ENCODE data around the gene CKAP2L.
"Not testable (repeated sequence)": the region's sequence is repeated elsewhere in the genome, so short reads cannot be mapped to it uniquely, and the experiment has no call there.

The CKAP2L gene

DNA sequence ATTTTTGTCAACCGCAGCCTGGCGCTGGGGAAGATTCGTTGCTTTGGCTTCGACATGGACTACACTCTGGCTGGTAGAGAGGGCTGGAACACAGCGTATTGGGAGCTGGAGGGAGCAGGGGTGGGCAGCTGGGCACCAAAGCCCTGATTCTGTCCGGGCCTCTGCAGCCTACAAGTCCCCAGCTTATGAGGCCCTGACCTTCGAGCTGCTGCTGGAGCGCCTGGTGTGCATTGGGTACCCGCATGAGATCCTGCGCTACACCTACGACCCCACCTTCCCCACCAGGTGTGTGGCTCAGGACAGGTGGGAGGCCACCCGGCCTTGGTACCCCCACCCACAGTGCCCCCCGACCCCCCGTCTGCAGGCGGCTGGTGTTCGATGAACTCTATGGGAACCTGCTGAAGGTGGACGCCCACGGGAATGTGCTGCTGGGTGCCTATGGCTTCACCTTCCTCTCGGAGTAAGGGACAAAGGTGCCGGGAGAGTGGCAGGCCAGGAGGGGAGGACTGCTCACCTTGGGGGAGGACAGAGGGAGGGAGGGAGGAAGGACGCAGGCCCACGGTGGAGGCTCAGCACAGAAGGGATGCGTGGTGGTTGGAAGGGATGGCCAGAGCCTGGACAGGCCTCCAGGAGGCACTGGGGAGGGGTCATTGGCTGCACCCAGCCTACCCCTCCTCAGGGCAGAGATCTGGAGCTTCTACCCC, 42.4 kb downstream of the CKAP2L start:
- no peaks in the 10 kb centered on the region for H3K9me3 ChIP-seq (replicated peaks; ENCODE audit: low read length)
- no peak overlapping the region for H3K4me3 ChIP-seq (ENCODE audit: low read length)
- no peak overlapping the region for H3K9ac ChIP-seq (ENCODE audit: low read depth, low read length)

DNA sequence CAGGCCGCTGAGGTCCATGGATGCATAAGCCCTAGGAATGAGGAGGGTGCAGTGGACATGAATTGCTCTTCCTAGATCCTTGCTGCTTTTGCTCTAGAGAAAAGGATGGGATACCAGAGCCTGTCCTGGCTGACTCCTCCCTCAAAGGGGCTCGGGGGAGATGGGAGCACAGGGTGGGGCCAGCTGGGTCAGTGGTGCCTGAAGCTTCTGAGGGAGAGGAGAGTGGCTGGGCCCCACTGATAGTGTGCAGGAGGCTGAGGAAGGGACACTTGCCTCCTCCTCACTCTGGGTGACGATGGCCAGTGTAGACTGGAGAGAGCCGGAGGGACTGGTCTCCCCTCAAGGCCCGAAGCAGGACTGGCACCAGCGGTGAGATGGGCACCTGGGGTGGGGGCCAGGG, 43.6 kb downstream of the CKAP2L start, which contains the start of gene NT5DC4:
Gene NT5DC4, plus strand, starts transcription at position 236 of the 400 bp plus-strand sequence. Its CDS starts 60 bp downstream, at position 296.
- H3K9me3 ChIP-seq (replicated peaks; ENCODE audit: low read length): no peaks in the 10 kb centered on the region
- H3K36me3 ChIP-seq (ENCODE audit: insufficient read depth, low read length): no peaks in the 10 kb centered on the region
- no peak within 1 kb of the TSS for H3K4me2 ChIP-seq (ENCODE audit: low read length)
- H3K4me1 ChIP-seq (ENCODE audit: control insufficient read depth, insufficient read depth, low read length): no peaks in the 10 kb centered on the region
- H3K4me3 ChIP-seq (ENCODE audit: low read length): no peak within 1 kb of the TSS
- peaks cover 12% of the 10 kb centered on the region for H3K27me3 ChIP-seq (ENCODE audit: control insufficient read depth, insufficient read depth, low read length)
- no peak within 1 kb of the TSS for H3K9ac ChIP-seq (ENCODE audit: low read depth, low read length)

More for the DNA sequence above, 42.4 kb downstream of the CKAP2L start:
- H3K27me3 ChIP-seq (ENCODE audit: control insufficient read depth, insufficient read depth, low read length): peaks cover 12% of the 10 kb centered on the region
- no peaks in the 10 kb centered on the region for H3K36me3 ChIP-seq (ENCODE audit: insufficient read depth, low read length)
- H3K4me1 ChIP-seq (ENCODE audit: control insufficient read depth, insufficient read depth, low read length): peaks cover 3% of the 10 kb centered on the region
- H3K4me2 ChIP-seq (ENCODE audit: low read length): no peak overlapping the region

DNA sequence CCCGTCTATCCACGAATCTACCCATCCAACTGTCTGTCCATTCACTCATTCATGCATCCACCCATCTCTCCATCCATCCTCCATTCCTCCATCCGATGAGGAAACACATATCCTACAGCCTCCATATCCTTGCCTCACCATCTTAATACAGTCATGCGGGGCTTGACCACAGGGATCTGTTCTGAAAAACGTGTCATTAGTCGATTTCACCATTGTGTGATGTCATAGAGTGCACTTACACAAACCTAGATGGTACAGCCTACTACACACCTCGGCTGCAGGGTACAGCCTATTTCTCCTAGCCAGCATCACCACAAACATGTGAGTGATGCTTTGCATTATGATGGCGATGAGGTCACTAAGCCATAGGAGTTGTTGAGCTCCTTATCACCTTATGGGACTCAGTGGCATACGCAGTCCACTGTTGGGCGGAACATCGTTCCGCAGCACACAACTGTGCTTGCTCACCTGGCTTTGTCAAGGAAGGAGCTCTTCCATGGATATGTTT, 45.5 kb downstream of the CKAP2L start:
- Histone ChIP-seq H3K4me1 (ENCODE audit: control insufficient read depth, insufficient read depth, low read length) (no peaks in the 10 kb centered on the region), H3K9ac (ENCODE audit: low read depth, low read length) (no peak overlapping the region), H3K4me2 (ENCODE audit: low read length) (no peak overlapping the region), H3K36me3 (ENCODE audit: insufficient read depth, low read length) (no peaks in the 10 kb centered on the region), H3K27me3 (ENCODE audit: control insufficient read depth, insufficient read depth, low read length) (peaks cover 12% of the 10 kb centered on the region), H3K9me3 (replicated peaks; ENCODE audit: low read length) (no peaks in the 10 kb centered on the region), H3K4me3 (ENCODE audit: low read length) (no peak overlapping the region)

DNA sequence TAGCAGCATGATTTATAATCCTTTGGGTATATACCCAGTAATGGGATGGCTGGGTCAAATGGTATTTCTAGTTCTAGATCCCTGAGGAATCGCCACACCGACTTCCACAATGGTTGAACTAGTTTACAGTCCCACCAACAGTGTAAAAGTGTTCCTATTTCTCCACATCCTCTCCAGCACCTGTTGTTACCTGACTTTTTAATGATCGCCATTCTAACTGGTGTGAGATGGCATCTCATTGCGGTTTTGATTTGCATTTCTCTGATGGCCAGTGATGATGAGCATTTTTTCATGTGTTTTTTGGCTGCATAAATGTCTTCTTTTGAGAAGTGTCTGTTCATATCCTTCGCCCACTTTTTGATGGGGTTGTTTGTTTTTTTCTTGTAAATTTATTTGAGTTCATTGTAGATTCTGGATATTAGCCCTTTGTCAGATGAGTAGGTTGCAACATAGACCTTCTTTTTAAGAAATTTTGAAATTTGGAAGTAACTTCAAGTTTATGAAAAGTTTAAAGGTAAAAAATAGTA, 47.5 kb downstream of the CKAP2L start:
- H3K9me3 ChIP-seq (replicated peaks; ENCODE audit: low read length); H3K4me3 ChIP-seq (ENCODE audit: low read length); H3K9ac ChIP-seq (ENCODE audit: low read depth, low read length); H3K4me1 ChIP-seq (ENCODE audit: control insufficient read depth, insufficient read depth, low read length); H3K36me3 ChIP-seq (ENCODE audit: insufficient read depth, low read length); H3K4me2 ChIP-seq (ENCODE audit: low read length): not testable (repeated sequence)
- peaks cover 16% of the 10 kb centered on the region for H3K27me3 ChIP-seq (ENCODE audit: control insufficient read depth, insufficient read depth, low read length)

DNA sequence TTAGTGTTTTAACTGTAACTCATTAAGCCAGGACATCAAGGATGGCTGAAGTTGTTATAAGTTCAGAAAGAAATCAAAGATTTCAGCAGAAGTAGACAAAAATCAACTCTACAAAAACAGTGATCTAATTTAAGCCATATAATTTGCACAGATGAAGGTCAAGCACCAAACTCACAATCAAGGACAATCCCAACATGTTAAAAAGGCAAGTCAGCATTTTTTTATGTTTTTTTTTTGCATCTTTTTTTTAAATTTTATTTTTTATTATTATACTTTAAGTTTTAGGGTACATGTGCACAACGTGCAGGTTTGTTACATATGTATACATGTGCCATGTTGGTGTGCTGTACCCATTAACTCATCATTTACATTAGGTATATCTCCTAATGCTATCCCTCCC, 48.3 kb downstream of the CKAP2L start:
- not testable (repeated sequence) for H3K9ac ChIP-seq (ENCODE audit: low read depth, low read length); H3K9me3 ChIP-seq (replicated peaks; ENCODE audit: low read length); H3K4me2 ChIP-seq (ENCODE audit: low read length); H3K4me1 ChIP-seq (ENCODE audit: control insufficient read depth, insufficient read depth, low read length); H3K36me3 ChIP-seq (ENCODE audit: insufficient read depth, low read length); H3K4me3 ChIP-seq (ENCODE audit: low read length)
- H3K27me3 ChIP-seq (ENCODE audit: control insufficient read depth, insufficient read depth, low read length): peaks cover 16% of the 10 kb centered on the region

DNA sequence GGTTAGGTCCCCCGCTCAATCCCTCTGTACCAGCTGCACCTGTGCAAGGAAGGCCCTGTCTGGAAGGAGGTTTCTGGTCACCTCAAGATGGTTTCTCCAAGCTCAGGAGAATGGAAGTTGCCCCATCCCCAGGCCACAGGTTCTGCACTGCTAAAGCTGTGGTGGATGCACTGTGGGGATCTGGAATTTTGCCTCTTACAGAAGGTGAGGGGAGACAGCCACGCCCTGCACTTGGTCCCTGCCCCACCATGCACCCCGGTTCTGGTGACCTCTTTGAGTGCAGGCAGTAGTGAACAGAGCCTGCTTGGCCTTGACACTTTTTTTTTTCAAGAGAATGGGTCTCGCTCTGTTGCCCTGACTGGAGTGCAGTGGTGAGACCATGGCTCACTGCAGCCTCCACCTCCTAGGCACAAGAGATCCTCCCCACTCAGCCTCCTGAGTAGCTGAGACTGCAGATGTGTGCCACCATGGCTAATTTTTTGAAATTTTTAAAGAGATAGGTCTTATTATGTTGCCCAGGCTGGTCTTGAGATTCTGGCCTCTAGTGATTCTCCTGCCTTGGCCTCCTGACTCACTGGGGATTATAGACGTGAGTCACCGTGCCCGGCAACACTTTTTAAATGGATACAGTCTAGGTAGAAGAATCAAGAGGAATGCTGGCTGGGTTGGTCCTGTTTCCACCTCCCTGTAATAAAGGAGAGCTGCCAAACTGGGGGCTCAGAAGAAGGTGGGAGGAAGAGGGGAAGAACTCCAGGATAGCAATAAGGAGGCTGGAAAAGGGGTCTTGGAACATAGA, 49.4 kb downstream of the CKAP2L start:
- H3K4me3 ChIP-seq (ENCODE audit: low read length): no peak overlapping the region
- peaks cover 16% of the 10 kb centered on the region for H3K27me3 ChIP-seq (ENCODE audit: control insufficient read depth, insufficient read depth, low read length)
- H3K36me3 ChIP-seq (ENCODE audit: insufficient read depth, low read length): no peaks in the 10 kb centered on the region
- no peaks in the 10 kb centered on the region for H3K9me3 ChIP-seq (replicated peaks; ENCODE audit: low read length)
- H3K9ac ChIP-seq (ENCODE audit: low read depth, low read length): no peak overlapping the region
- H3K4me2 ChIP-seq (ENCODE audit: low read length): no peak overlapping the region
- peaks cover 9% of the 10 kb centered on the region for H3K4me1 ChIP-seq (ENCODE audit: control insufficient read depth, insufficient read depth, low read length)

DNA sequence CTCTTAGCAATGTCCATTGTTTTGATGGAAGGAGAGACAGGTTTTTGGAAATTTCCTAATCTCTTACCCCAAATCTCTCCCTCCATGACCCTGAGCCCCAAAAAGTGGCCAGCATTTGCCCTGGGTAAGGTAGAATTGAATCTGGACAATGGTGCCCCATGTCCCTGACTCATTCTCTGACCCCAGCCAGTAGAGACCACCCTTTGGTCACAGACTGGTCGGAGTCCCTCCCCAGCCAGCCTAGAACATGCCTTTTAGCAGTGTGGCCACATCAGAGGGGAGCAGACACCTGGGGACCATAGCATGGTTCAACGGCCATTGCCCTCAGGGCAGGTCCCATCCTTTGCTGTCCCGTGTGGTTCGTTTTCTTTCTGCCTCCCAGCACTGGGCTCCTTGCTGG, 50.1 kb downstream of the CKAP2L start:
- Histone ChIP-seq H3K9me3 (replicated peaks; ENCODE audit: low read length) (no peaks in the 10 kb centered on the region), H3K4me1 (ENCODE audit: control insufficient read depth, insufficient read depth, low read length) (peaks cover 9% of the 10 kb centered on the region), H3K4me2 (ENCODE audit: low read length) (no peak overlapping the region), H3K27me3 (ENCODE audit: control insufficient read depth, insufficient read depth, low read length) (peaks cover 20% of the 10 kb centered on the region), H3K9ac (ENCODE audit: low read depth, low read length) (no peak overlapping the region), H3K4me3 (ENCODE audit: low read length) (no peak overlapping the region), H3K36me3 (ENCODE audit: insufficient read depth, low read length) (no peaks in the 10 kb centered on the region)

DNA sequence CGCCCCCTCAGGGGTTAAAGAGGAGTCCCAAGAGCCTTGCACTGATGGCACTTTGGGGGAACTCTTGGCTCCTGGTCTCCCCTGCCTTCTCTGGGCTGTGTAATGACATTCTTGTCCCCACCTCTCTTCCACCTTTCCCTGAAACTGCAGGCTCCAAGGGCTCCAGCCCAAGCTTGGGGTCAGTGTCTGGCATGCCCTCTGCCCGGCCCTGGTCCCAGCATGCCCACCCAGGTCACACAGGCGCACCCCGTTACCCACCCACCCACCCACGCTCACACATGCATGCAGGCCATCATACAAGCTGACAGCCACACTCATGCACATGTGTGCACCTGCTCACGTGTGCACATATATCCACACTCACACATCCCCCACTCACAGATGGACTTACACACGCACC, 50.5 kb downstream of the CKAP2L start:
- H3K4me3 ChIP-seq (ENCODE audit: low read length): no peak overlapping the region
- H3K9me3 ChIP-seq (replicated peaks; ENCODE audit: low read length): no peaks in the 10 kb centered on the region
- H3K27me3 ChIP-seq (ENCODE audit: control insufficient read depth, insufficient read depth, low read length): peaks cover 17% of the 10 kb centered on the region
- peaks cover 9% of the 10 kb centered on the region for H3K4me1 ChIP-seq (ENCODE audit: control insufficient read depth, insufficient read depth, low read length)
- H3K36me3 ChIP-seq (ENCODE audit: insufficient read depth, low read length): no peaks in the 10 kb centered on the region
- no peak overlapping the region for H3K4me2 ChIP-seq (ENCODE audit: low read length)
- no peak overlapping the region for H3K9ac ChIP-seq (ENCODE audit: low read depth, low read length)

DNA sequence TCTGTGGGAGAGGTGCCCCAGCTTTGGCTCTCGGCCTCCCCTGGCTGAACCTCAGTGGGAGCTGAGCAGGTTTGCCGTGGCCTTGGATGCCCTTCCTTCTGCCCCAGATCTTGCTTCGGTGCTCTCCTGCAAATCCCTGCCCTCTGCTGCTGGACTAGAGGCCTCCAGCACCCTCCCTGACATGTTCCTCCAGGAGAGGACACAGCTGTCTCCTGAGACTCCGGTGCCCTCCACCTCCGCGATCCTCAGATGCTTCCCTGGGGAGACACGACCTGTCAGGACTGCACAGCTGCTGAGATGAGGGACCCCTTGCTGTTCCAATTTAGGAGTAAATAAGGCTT, 50.9 kb downstream of the CKAP2L start:
- H3K9ac ChIP-seq (ENCODE audit: low read depth, low read length): no peak overlapping the region
- H3K4me1 ChIP-seq (ENCODE audit: control insufficient read depth, insufficient read depth, low read length): peaks cover 9% of the 10 kb centered on the region
- H3K9me3 ChIP-seq (replicated peaks; ENCODE audit: low read length): no peaks in the 10 kb centered on the region
- no peak overlapping the region for H3K4me2 ChIP-seq (ENCODE audit: low read length)
- H3K4me3 ChIP-seq (ENCODE audit: low read length): no peak overlapping the region
- H3K36me3 ChIP-seq (ENCODE audit: insufficient read depth, low read length): no peaks in the 10 kb centered on the region
- H3K27me3 ChIP-seq (ENCODE audit: control insufficient read depth, insufficient read depth, low read length): peaks cover 14% of the 10 kb centered on the region

DNA sequence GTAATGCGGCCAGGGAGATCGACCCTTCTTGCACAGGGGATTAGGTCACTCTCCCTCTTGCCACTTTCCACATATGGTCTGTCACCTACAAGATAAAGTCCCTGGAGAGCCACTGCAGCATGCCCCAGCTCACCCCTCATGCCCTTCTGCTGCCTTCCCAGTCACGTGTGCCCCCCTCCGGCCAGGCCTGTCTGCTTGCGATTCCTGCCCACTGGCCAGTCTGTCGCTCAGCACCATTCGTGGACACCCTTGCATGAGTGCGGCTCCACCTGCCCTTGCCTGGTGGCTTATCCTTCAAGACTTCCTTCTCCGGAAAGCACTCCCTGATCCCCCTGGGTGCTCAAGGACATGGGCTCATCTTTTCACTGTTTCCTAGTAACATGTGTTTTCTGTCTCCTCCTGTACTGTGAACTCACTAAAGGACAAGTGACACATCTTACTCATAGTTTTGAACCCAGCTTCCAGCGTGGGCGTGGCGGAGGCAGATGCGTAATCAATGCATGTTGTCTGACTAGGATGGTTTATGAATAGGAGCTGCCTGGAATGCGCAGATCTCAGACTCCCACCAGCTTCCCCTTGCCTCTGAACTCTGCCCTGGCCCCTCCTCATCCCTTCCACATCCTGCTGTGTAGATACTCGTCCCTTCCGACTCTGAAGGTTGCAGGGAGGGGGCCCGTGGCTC, 51.4 kb downstream of the CKAP2L start:
- Histone ChIP-seq H3K9me3 (replicated peaks; ENCODE audit: low read length) (no peaks in the 10 kb centered on the region), H3K27me3 (ENCODE audit: control insufficient read depth, insufficient read depth, low read length) (peaks cover 13% of the 10 kb centered on the region), H3K4me3 (ENCODE audit: low read length) (no peak overlapping the region), H3K4me2 (ENCODE audit: low read length) (no peak overlapping the region), H3K9ac (ENCODE audit: low read depth, low read length) (no peak overlapping the region), H3K36me3 (ENCODE audit: insufficient read depth, low read length) (no peaks in the 10 kb centered on the region), H3K4me1 (ENCODE audit: control insufficient read depth, insufficient read depth, low read length) (peaks cover 9% of the 10 kb centered on the region)

DNA sequence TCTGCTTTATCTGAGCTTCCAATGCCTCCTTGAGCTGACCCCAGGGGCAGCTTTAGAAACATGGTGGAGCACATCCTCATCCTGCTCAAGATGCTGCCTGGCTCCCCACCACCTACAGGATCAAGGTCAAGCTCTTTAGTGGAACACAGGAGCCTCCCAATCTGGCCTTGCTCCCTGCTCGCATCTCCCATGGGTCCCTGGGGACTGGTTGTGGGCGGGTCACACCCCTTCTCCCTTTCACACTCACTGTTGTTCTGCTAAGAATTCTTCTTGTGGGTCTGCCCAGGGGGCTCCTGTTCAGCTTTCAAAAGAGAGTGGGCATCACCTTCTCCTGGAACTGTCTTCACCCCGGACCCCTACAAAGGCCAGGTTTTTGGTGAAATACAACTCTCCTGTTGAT, 51.9 kb downstream of the CKAP2L start:
- H3K4me2 ChIP-seq (ENCODE audit: low read length): no peak overlapping the region
- H3K4me1 ChIP-seq (ENCODE audit: control insufficient read depth, insufficient read depth, low read length): peaks cover 9% of the 10 kb centered on the region
- peaks cover 12% of the 10 kb centered on the region for H3K27me3 ChIP-seq (ENCODE audit: control insufficient read depth, insufficient read depth, low read length)
- no peaks in the 10 kb centered on the region for H3K36me3 ChIP-seq (ENCODE audit: insufficient read depth, low read length)
- no peak overlapping the region for H3K9ac ChIP-seq (ENCODE audit: low read depth, low read length)
- no peaks in the 10 kb centered on the region for H3K9me3 ChIP-seq (replicated peaks; ENCODE audit: low read length)
- no peak overlapping the region for H3K4me3 ChIP-seq (ENCODE audit: low read length)
